Skeletal muscle tissue (tissue), 4 donors: ENCODE measurements around the gene KCNN3. TPM values are rescaled to one million over a fixed set of nuclear protein-coding genes. Genes with fewer than 3 reads are reported as not detected.

Experiments
- H3K27ac ChIP-seq: one replicate; pipeline ENCODE4 v1.7.0; 2013; ENCODE audit warnings: mild to moderate bottlenecking, low read depth, low read length, inconsistent platforms
- H3K27me3 ChIP-seq, 3 donors: one replicate each; pipeline ENCODE4 v1.7.0; 2013; ENCODE audit warnings: low read length in 3 of 3; ENCODE audit not compliant: control insufficient read depth in 3 of 3, insufficient read depth in 3 of 3
- H3K36me3 ChIP-seq, 3 donors: one replicate each; pipeline ENCODE4 v1.7.0; 2013; ENCODE audit warnings: low read length in 3 of 3; ENCODE audit not compliant: control insufficient read depth in 3 of 3, insufficient read depth in 3 of 3
- H3K4me1 ChIP-seq, 3 donors: one replicate each; pipeline ENCODE4 v1.7.0; 2013; ENCODE audit warnings: low read length in 3 of 3, mild to moderate bottlenecking in 3 of 3; ENCODE audit not compliant: control insufficient read depth in 3 of 3, insufficient read depth in 3 of 3
- H3K4me3 ChIP-seq, 3 donors: one replicate each; pipeline ENCODE4 v1.7.0; 2013; ENCODE audit warnings: low read length in 3 of 3
- H3K9ac ChIP-seq, 3 donors: one replicate each; pipeline ENCODE4 v1.7.0; 2013; ENCODE audit warnings: low read length in 3 of 3, mild to moderate bottlenecking in 3 of 3, moderate library complexity in 2 of 3, low read depth in 1 of 3
- H3K9me3 ChIP-seq, 3 donors: one replicate each; pipeline ENCODE4 v1.7.0; 2013; ENCODE audit warnings: low read length in 3 of 3; ENCODE audit not compliant: control insufficient read depth in 3 of 3
- total RNA-seq: library from RNA; depleted of rRNA; stranded (reverse); fragments of >200 nt; gene quantifications from one replicate; pipeline ENCODE4 v1.2.3, GENCODE V29; 2014
- donor health status: Osteomylitis.

KCNN3 gene
- total RNA-seq, 1 donor from 2014 or later: 3.7 TPM

GRCh38 chr1:154801234-154802011 lies 68.7 kb downstream of the KCNN3 start:
- no peak overlapping the region for H3K27ac ChIP-seq
- no peaks in the 10 kb centered on the region for H3K27me3 ChIP-seq
- H3K9ac ChIP-seq: no peak overlapping the region
- no peaks in the 10 kb centered on the region for H3K36me3 ChIP-seq
- no peak overlapping the region for H3K4me3 ChIP-seq
- no peaks in the 10 kb centered on the region for H3K9me3 ChIP-seq
- peaks cover 18 to 43% (median 20%) of the 10 kb centered on the region in 3 donors for H3K4me1 ChIP-seq

- Histone ChIP-seq H3K9me3 (no peaks in the 10 kb centered on the region), H3K4me1 (peaks cover 13 to 25% (median 18%) of the 10 kb centered on the region in 3 donors), H3K9ac (no peak overlapping the region), H3K27ac (no peak overlapping the region), H3K36me3 (no peaks in the 10 kb centered on the region), H3K4me3 (no peak overlapping the region), H3K27me3 (no peaks in the 10 kb centered on the region)
These were observed 70.9 kb downstream of the KCNN3 start for GRCh38 chr1:154799188-154799587.

- peaks cover 8 to 22% (median 13%) of the 10 kb centered on the region in 3 donors for H3K4me1 ChIP-seq
- no peak overlapping the region for H3K4me3 ChIP-seq
- H3K27ac ChIP-seq: no peak overlapping the region
- no peaks in the 10 kb centered on the region for H3K27me3 ChIP-seq
- H3K9ac ChIP-seq: no peak overlapping the region
- no peaks in the 10 kb centered on the region for H3K36me3 ChIP-seq
- H3K9me3 ChIP-seq: no peaks in the 10 kb centered on the region
These were observed 71.4 kb downstream of the KCNN3 start for GRCh38 chr1:154798645-154799044.

GRCh38 chr1:154797175-154797574 lies 72.9 kb downstream of the KCNN3 start:
- no peak overlapping the region for H3K27ac ChIP-seq
- H3K4me1 ChIP-seq: peaks cover under 1 to 14% (median 2%) of the 10 kb centered on the region in 3 donors
- H3K9ac ChIP-seq: no peak overlapping the region
- H3K4me3 ChIP-seq: no peak overlapping the region
- no peaks in the 10 kb centered on the region for H3K9me3 ChIP-seq
- H3K36me3 ChIP-seq: no peaks in the 10 kb centered on the region
- no peaks in the 10 kb centered on the region for H3K27me3 ChIP-seq

- no peak overlapping the region for H3K27ac ChIP-seq
- H3K27me3 ChIP-seq: no peaks in the 10 kb centered on the region
- H3K9ac ChIP-seq: no peak overlapping the region
- H3K36me3 ChIP-seq: no peaks in the 10 kb centered on the region
- peaks cover 7 to 22% (median 8%) of the 10 kb centered on the region in 3 donors for H3K4me1 ChIP-seq
- no peak overlapping the region for H3K4me3 ChIP-seq
- H3K9me3 ChIP-seq: no peaks in the 10 kb centered on the region
These were observed 73.7 kb downstream of the KCNN3 start for GRCh38 chr1:154796303-154796892.

GRCh38 chr1:154794608-154795007 lies 75.5 kb downstream of the KCNN3 start:
- Histone ChIP-seq H3K36me3 (no peaks in the 10 kb centered on the region), H3K9me3 (no peaks in the 10 kb centered on the region), H3K4me1 (peaks cover 8 to 19% (median 12%) of the 10 kb centered on the region in 3 donors), H3K27me3 (no peaks in the 10 kb centered on the region), H3K9ac (no peak overlapping the region), H3K27ac (no peak overlapping the region), H3K4me3 (no peak overlapping the region)

- peaks cover 8 to 18% (median 12%) of the 10 kb centered on the region in 3 donors for H3K4me1 ChIP-seq
- H3K27ac ChIP-seq: no peak overlapping the region
- no peaks in the 10 kb centered on the region for H3K27me3 ChIP-seq
- H3K36me3 ChIP-seq: no peaks in the 10 kb centered on the region
- no peaks in the 10 kb centered on the region for H3K9me3 ChIP-seq
- H3K4me3 ChIP-seq: no peak overlapping the region
- H3K9ac ChIP-seq: no peak overlapping the region
These were observed 76.4 kb downstream of the KCNN3 start for GRCh38 chr1:154793685-154794084.

- H3K27ac ChIP-seq: no peak overlapping the region
These were observed 77.2 kb downstream of the KCNN3 start for GRCh38 chr1:154792899-154793298.

GRCh38 chr1:154791292-154792166 lies 78.6 kb downstream of the KCNN3 start:
- H3K4me3 ChIP-seq: no peak overlapping the region
- no peaks in the 10 kb centered on the region for H3K36me3 ChIP-seq
- H3K9ac ChIP-seq: peak overlapping the region in 1 of 3 donors; percentile 17
- H3K27me3 ChIP-seq: no peaks in the 10 kb centered on the region
- peaks cover 8 to 24% (median 12%) of the 10 kb centered on the region in 3 donors for H3K4me1 ChIP-seq
- H3K9me3 ChIP-seq: no peaks in the 10 kb centered on the region
- peak overlapping the region; percentile 36 for H3K27ac ChIP-seq

More at GRCh38 chr1:154792899-154793298, 77.2 kb downstream of the KCNN3 start:
- no peaks in the 10 kb centered on the region for H3K9me3 ChIP-seq
- no peaks in the 10 kb centered on the region for H3K36me3 ChIP-seq
- no peaks in the 10 kb centered on the region for H3K27me3 ChIP-seq
- peaks cover 8 to 18% (median 12%) of the 10 kb centered on the region in 3 donors for H3K4me1 ChIP-seq
- H3K9ac ChIP-seq: no peak overlapping the region
- no peak overlapping the region for H3K4me3 ChIP-seq
